ENCODE results near the gene PTGDS. TPM values are rescaled to one million over a fixed set of nuclear protein-coding genes. Genes with fewer than 3 reads are reported as not detected.

PTGDS gene
- total RNA-seq, 1 experiment from 2014 or later: 3.6 TPM

GRCh38 chr9:137015540-137015930 is 38.2 kb downstream of the PTGDS start:
- no peak for TF ChIP-seq CTCF (conservative IDR thresholded peaks at IDR 0.05)
- Histone ChIP-seq H2BK5ac (ENCODE audit: insufficient read length, low read length) (no peak overlapping the region), H2BK20ac (ENCODE audit: low read depth, low read length, poor library complexity, severe bottlenecking) (no peak overlapping the region), H3K4ac (ENCODE audit: low read depth, low read length) (no peak overlapping the region), H2AFZ (ENCODE audit: low read length) (no peak overlapping the region), H2BK12ac (ENCODE audit: insufficient read length, low read depth, low read length) (no peak overlapping the region), H3K56ac (ENCODE audit: insufficient read length, low read depth, low read length) (no peak overlapping the region), H4K8ac (replicated peaks; ENCODE audit: insufficient read length, low read depth, low read length) (no peak overlapping the region), H4K91ac (ENCODE audit: insufficient read length, low read depth, low read length) (no peak overlapping the region), H3K4me2 (ENCODE audit: insufficient read depth, insufficient read length, low read length) (no peak overlapping the region), H4K20me1 (ENCODE audit: control insufficient read depth, insufficient read depth, insufficient read length) (peaks cover 2% of the 10 kb centered on the region), H3K27me3 (ENCODE audit: insufficient read depth, low read length) (no peaks in the 10 kb centered on the region), H3K79me2 (ENCODE audit: insufficient read depth, low read length) (no peaks in the 10 kb centered on the region), H4K5ac (ENCODE audit: insufficient read length, low read depth, low read length) (no peak overlapping the region), H3K18ac (ENCODE audit: insufficient read length, low read depth, low read length) (no peak overlapping the region), H3K23ac (ENCODE audit: insufficient read length, low read depth, low read length) (no peak overlapping the region), H3K4me1 (ENCODE audit: insufficient read depth, low read length) (no peaks in the 10 kb centered on the region), H2BK15ac (ENCODE audit: low read depth, low read length) (no peak overlapping the region), H3K23me2 (ENCODE audit: insufficient read length, low read depth, low read length, poor library complexity, severe bottlenecking) (no peaks in the 10 kb centered on the region), H3T11ph (ENCODE audit: low read length) (no peak overlapping the region), H3K79me1 (ENCODE audit: insufficient read depth, low read depth, low read length, poor library complexity, severe bottlenecking) (no peaks in the 10 kb centered on the region), H3K27ac (ENCODE audit: insufficient read length, low read depth, low read length) (no peak overlapping the region), H3K14ac (ENCODE audit: insufficient read depth, low read length) (no peak overlapping the region), H2AK5ac (ENCODE audit: insufficient read length, low read length) (no peak overlapping the region), H2BK120ac (ENCODE audit: low read depth, low read length, poor library complexity, severe bottlenecking) (no peak overlapping the region), H3K9ac (ENCODE audit: extremely low read depth, insufficient read length, low read length) (no peak overlapping the region), H3K9me3 (ENCODE audit: control insufficient read depth, low read depth, low read length) (no peaks in the 10 kb centered on the region)
- Mint-ChIP-seq H3K27me3 (ENCODE audit: low read depth) (no peaks in the 10 kb centered on the region; the same call in 1 of the 2 replicates), H3K27ac (no peak overlapping the region), H3K36me3 (ENCODE audit: insufficient read depth in 1 of 3, low read depth in 3 of 3) (peaks cover 4 to 13% (median 8%) of the 10 kb centered on the region in 3 experiments; a peak in 5 of 7 replicates), H3K4me3 (no peak overlapping the region), H3K9me3 (no peaks in the 10 kb centered on the region), H3K4me1 (no peaks in the 10 kb centered on the region; a peak in 1 of 4 replicates)
- WGBS (ENCODE audit: extremely low coverage, insufficient read length, low lambda C conversion rate): no CpG with 5 or more reads among the region's 25 CpGs
- DNase-seq: no peak
